Measurements from ENCODE around the gene SLC13A2.

Gene SLC13A2

DNA sequence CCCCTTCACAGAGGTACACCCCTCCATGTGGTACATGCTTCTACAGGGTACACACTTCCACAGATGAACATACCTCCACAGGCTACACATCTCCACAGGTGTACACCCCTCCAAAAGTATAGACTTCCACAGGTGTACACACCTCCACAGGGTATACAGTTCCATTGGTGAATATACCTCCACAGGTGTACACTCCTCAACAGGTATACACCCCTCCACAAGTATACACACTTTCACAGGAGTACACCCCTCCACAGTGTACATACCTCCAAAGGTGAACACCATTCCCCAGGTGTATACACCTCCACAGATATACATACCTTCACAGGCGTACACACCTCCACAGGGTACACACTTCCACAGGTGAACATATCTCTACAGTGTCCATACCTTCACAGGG lies 42.1 kb downstream of the SLC13A2 start:
- Histone ChIP-seq H3K36me3 (ENCODE audit: control insufficient read depth, insufficient read depth, low read length) (no peaks in the 10 kb centered on the region), H3K9me3 (ENCODE audit: control insufficient read depth, low read length) (no peaks in the 10 kb centered on the region), H3K9ac (no peak overlapping the region), H3K27me3 (ENCODE audit: control insufficient read depth, insufficient read depth, low read length) (no peaks in the 10 kb centered on the region), H3K27ac (no peak overlapping the region), H3K4me1 (no peaks in the 10 kb centered on the region), H2AFZ (no peak overlapping the region), H3K4me3 (ENCODE audit: low read depth, low read length) (no peak overlapping the region), H3K4me2 (ENCODE audit: low read length) (no peak overlapping the region), H3K79me2 (no peaks in the 10 kb centered on the region)
- TF ChIP-seq, protein P1, sequence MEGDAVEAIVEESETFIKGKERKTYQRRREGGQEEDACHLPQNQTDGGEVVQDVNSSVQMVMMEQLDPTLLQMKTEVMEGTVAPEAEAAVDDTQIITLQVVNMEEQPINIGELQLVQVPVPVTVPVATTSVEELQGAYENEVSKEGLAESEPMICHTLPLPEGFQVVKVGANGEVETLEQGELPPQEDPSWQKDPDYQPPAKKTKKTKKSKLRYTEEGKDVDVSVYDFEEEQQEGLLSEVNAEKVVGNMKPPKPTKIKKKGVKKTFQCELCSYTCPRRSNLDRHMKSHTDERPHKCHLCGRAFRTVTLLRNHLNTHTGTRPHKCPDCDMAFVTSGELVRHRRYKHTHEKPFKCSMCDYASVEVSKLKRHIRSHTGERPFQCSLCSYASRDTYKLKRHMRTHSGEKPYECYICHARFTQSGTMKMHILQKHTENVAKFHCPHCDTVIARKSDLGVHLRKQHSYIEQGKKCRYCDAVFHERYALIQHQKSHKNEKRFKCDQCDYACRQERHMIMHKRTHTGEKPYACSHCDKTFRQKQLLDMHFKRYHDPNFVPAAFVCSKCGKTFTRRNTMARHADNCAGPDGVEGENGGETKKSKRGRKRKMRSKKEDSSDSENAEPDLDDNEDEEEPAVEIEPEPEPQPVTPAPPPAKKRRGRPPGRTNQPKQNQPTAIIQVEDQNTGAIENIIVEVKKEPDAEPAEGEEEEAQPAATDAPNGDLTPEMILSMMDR (IDR thresholded peaks at IDR 0.05): no peak

DNA sequence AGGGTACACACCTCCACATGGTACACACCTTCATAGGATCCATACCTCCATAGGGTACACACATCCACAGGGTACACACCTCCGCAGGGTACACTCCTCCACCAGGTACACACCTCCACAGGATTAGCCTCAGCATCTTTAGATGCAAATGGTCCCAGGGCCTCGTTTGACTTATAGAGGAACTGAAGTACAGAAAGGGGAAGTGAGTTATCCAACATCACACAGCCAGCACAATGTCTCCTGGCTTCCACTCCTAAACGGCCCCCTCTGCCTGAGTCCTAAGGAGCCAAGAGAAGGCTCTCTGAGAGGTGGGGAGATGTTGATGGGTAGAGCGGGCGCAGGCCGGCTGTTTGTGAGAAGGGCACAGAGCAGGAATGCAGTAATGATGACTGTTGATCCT lies 44.7 kb downstream of the SLC13A2 start:
- H3K36me3 ChIP-seq (ENCODE audit: control insufficient read depth, insufficient read depth, low read length): no peaks in the 10 kb centered on the region
- no peak overlapping the region for H3K27ac ChIP-seq
- H2AFZ ChIP-seq: no peak overlapping the region
- no peaks in the 10 kb centered on the region for H3K9me3 ChIP-seq (ENCODE audit: control insufficient read depth, low read length)
- no peak overlapping the region for H3K4me2 ChIP-seq (ENCODE audit: low read length)
- TF ChIP-seq, protein P1 (IDR thresholded peaks at IDR 0.05): no peak
- H3K4me3 ChIP-seq (ENCODE audit: low read depth, low read length): no peak overlapping the region
- no peaks in the 10 kb centered on the region for H3K27me3 ChIP-seq (ENCODE audit: control insufficient read depth, insufficient read depth, low read length)
- H3K79me2 ChIP-seq: no peaks in the 10 kb centered on the region
- H3K9ac ChIP-seq: no peak overlapping the region
- H3K4me1 ChIP-seq: peaks cover 14% of the 10 kb centered on the region

DNA sequence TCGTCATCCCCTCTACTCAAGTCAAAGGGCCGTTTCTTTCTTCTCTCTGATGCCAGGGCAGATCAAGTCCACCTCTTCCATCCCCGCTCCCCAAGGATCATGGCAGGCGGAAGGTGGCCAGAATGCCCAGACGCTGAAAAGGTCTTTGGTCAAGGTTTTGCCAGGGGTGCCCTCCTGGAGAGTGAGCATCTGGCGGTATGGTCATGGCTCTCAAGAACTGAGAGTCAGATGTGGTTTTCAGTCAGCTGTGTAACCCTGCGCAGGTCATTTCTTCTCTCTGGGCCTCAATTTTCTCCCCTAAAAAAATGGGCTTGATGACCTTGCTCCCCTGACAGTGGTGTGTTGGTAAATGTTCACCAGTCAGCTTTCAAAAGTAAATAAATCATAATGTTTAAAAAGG lies 45.1 kb downstream of the SLC13A2 start:
- H3K36me3 ChIP-seq (ENCODE audit: control insufficient read depth, insufficient read depth, low read length): no peaks in the 10 kb centered on the region
- no peak overlapping the region for H3K9ac ChIP-seq
- H3K9me3 ChIP-seq (ENCODE audit: control insufficient read depth, low read length): no peaks in the 10 kb centered on the region
- TF ChIP-seq, protein P1 (IDR thresholded peaks at IDR 0.05): no peak
- no peak overlapping the region for H3K4me3 ChIP-seq (ENCODE audit: low read depth, low read length)
- H3K79me2 ChIP-seq: no peaks in the 10 kb centered on the region
- no peak overlapping the region for H3K4me2 ChIP-seq (ENCODE audit: low read length)
- H2AFZ ChIP-seq: no peak overlapping the region
- no peak overlapping the region for H3K27ac ChIP-seq
- no peaks in the 10 kb centered on the region for H3K27me3 ChIP-seq (ENCODE audit: control insufficient read depth, insufficient read depth, low read length)
- peaks cover 14% of the 10 kb centered on the region for H3K4me1 ChIP-seq

DNA sequence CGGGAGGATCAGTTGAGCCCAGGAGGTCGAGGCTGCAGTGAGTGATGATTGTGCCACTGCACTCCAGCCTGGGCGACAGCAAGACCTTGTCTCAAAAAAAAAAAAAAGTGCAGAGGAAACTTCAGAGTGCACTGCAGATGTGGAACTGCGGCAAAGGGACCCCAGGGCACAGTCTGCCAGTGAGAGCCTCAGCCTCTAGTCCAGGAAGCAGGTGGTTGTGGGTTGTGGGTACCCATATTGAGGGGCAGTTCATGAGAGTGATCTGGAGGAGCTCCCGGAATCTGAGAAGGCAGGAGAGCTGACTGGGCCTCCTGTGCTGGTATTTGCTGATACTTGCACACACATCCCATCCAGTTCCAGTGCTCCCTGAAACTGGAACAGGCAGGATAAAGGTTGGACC lies 45.8 kb downstream of the SLC13A2 start:
- Histone ChIP-seq H3K36me3 (ENCODE audit: control insufficient read depth, insufficient read depth, low read length) (no peaks in the 10 kb centered on the region), H3K4me2 (ENCODE audit: low read length) (no peak overlapping the region), H2AFZ (no peak overlapping the region), H3K9ac (no peak overlapping the region), H3K4me1 (peaks cover 14% of the 10 kb centered on the region), H3K27ac (no peak overlapping the region), H3K4me3 (ENCODE audit: low read depth, low read length) (no peak overlapping the region), H3K27me3 (ENCODE audit: control insufficient read depth, insufficient read depth, low read length) (no peaks in the 10 kb centered on the region), H3K9me3 (ENCODE audit: control insufficient read depth, low read length) (no peaks in the 10 kb centered on the region), H3K79me2 (no peaks in the 10 kb centered on the region)
- TF ChIP-seq, protein P1 (IDR thresholded peaks at IDR 0.05): no peak

DNA sequence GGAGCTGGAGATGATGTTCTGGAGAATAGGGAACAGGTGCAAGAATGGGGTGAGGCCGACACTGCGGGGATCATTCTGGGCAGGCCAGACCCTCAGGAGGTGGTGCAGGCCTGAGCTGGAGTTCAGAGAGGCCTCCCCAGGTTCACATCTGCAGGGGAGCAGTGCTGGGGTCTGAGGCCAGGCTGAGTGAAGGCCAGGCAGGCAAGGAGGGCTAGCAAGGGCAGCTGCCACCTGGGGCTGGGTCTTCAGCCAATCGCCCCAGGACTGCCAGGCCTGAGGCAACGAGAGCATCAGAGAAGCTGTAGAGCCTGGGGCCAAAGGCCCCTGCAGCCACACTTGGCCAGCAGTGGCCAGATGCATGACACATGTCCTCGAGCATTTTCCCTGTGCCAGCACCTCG lies 47.2 kb downstream of the SLC13A2 start:
- Histone ChIP-seq H3K4me3 (ENCODE audit: low read depth, low read length) (no peak overlapping the region), H3K36me3 (ENCODE audit: control insufficient read depth, insufficient read depth, low read length) (no peaks in the 10 kb centered on the region), H3K4me1 (peaks cover 21% of the 10 kb centered on the region), H3K9ac (no peak overlapping the region), H2AFZ (no peak overlapping the region), H3K27ac (no peak overlapping the region), H3K79me2 (no peaks in the 10 kb centered on the region), H3K27me3 (ENCODE audit: control insufficient read depth, insufficient read depth, low read length) (no peaks in the 10 kb centered on the region), H3K9me3 (ENCODE audit: control insufficient read depth, low read length) (no peaks in the 10 kb centered on the region), H3K4me2 (ENCODE audit: low read length) (no peak overlapping the region)
- TF ChIP-seq, protein P1 (IDR thresholded peaks at IDR 0.05): no peak

Measured in parathyroid adenoma (tissue), 2 donors.